ENCODE measurements around the gene DNAAF1. TPM values are rescaled to one million over a fixed set of nuclear protein-coding genes. Genes with fewer than 3 reads are reported as not detected.
"Not testable (repeated sequence)": the region's sequence is repeated elsewhere in the genome, so short reads cannot be mapped to it uniquely, and the experiment has no call there.

DNAAF1 gene
- total RNA-seq, 1 experiment from 2014 or later: not detected

DNA sequence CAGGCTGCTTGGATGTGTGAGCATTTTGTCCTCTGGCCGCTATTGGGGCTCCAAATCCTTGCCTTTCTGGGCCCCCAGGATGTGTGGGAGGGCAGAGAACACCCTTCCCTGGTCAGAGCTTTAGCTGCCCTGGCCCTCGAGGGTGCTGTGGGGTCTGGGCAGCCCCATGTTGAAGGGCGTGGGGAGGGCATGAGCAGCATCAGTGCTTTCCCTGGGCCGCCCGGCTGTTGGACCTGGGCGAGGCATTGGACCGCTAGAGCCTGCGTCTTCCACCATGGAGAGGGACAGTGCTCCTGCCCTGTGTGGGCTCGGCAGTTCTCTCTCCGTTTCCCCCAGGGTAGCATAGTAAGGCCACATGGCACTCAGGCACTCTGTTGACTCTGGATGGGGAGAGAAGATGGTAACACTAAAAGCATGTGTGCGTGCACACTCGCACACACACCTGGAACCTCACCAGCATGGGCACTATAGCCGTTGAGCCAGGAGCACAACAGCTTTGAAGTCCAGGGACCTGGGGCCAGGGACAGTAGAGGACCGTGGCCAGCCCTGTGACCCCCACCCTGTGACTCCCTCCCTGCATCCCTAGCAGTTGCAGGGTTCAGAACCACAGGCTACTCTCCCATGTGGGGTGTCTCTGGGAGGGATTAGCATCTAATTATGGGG lies 52.5 kb downstream of the DNAAF1 start:
- Mint-ChIP-seq H3K27ac (ENCODE audit: low read depth, unreplicated experiment) (no peak overlapping the region), H3K36me3 (ENCODE audit: insufficient read depth, unreplicated experiment) (no peaks in the 10 kb centered on the region), H3K9me3 (ENCODE audit: unreplicated experiment) (no peaks in the 10 kb centered on the region), H3K4me3 (ENCODE audit: unreplicated experiment) (no peak overlapping the region), H3K27me3 (ENCODE audit: insufficient read depth, unreplicated experiment) (no peaks in the 10 kb centered on the region), H3K4me1 (ENCODE audit: insufficient read depth, unreplicated experiment) (peaks cover 19% of the 10 kb centered on the region)
- no TSS peak for BruUV-seq (replicated peaks)
- CTCF ChIA-PET: interaction anchor here (2.2 kb wide), 1 partner anchor 11 kb away, joined by 7 read pairs; the partner anchor contains the start of gene TAF1C
- POLR2A ChIA-PET: interaction anchor here (0.6 kb wide), 1 partner anchor 23 kb away, joined by 3 read pairs; no protein-coding TSS in a partner anchor
- intact Hi-C loops (cut with micrococcal nuclease): no loop called here
- DNase-seq (ENCODE audit: unreplicated experiment): no peak
- TF ChIP-seq, protein P1, sequence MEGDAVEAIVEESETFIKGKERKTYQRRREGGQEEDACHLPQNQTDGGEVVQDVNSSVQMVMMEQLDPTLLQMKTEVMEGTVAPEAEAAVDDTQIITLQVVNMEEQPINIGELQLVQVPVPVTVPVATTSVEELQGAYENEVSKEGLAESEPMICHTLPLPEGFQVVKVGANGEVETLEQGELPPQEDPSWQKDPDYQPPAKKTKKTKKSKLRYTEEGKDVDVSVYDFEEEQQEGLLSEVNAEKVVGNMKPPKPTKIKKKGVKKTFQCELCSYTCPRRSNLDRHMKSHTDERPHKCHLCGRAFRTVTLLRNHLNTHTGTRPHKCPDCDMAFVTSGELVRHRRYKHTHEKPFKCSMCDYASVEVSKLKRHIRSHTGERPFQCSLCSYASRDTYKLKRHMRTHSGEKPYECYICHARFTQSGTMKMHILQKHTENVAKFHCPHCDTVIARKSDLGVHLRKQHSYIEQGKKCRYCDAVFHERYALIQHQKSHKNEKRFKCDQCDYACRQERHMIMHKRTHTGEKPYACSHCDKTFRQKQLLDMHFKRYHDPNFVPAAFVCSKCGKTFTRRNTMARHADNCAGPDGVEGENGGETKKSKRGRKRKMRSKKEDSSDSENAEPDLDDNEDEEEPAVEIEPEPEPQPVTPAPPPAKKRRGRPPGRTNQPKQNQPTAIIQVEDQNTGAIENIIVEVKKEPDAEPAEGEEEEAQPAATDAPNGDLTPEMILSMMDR (IDR thresholded peaks at IDR 0.05; ENCODE audit: unreplicated experiment): no peak

DNA sequence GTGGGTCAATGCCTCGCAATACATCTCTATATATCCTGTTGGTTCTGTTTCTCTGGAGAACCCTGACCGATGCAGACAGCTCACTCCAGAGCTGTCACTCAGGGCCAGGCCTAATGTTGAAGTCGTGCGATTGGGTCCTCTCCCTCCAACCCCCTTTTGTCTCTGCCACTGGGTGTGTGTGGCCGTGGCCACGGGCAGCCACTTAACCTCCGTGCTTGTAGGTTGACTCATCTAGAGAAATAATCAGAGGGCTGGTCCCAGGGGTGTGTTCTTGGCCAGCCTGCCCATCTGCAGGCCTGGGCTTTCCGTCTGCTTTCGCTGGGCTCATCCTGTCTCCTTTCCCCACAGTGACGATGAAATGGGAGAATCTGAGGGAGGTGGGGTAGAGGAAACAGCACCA lies 53.3 kb downstream of the DNAAF1 start:
- Mint-ChIP-seq H3K4me1 (ENCODE audit: insufficient read depth, unreplicated experiment) (peaks cover 19% of the 10 kb centered on the region), H3K9me3 (ENCODE audit: unreplicated experiment) (no peaks in the 10 kb centered on the region), H3K36me3 (ENCODE audit: insufficient read depth, unreplicated experiment) (no peaks in the 10 kb centered on the region), H3K27ac (ENCODE audit: low read depth, unreplicated experiment) (peak overlapping the region; percentile 4), H3K27me3 (ENCODE audit: insufficient read depth, unreplicated experiment) (no peaks in the 10 kb centered on the region), H3K4me3 (ENCODE audit: unreplicated experiment) (no peak overlapping the region)
- intact Hi-C loops (cut with micrococcal nuclease): no loop called here
- CTCF ChIA-PET: interaction anchor here (0.6 kb wide), 1 partner anchor 179 kb away, joined by 3 read pairs; no protein-coding TSS in a partner anchor
- TF ChIP-seq, protein P1 (IDR thresholded peaks at IDR 0.05; ENCODE audit: unreplicated experiment): no peak
- POLR2A ChIA-PET: interaction anchor here (0.5 to 1.3 kb wide), 2 partner anchors 27 to 81 kb away, joined by 3 read pairs; partner anchors contain the start of gene MBTPS1
- no TSS peak for BruUV-seq (replicated peaks)
- peak; percentile 67 for DNase-seq (ENCODE audit: unreplicated experiment)

DNA sequence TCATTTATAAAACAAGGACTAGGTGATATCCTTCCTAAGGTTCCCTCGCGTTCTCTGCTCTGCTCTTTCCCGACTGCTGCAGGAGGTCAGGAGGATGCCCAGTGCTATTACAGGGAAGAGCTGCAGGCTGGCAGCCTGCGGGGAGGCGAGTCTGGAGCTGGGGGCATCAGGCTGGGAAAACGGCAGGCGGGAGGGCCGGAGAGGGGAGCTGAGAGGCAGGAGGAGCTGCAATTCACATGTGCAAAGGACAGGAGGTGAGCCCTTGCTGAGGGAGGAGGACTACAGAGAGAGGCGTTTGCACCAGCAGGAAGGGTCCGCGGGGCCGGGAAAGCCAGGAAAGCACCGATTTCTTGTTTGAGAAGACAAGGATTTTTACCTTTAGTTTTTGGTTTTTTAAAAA lies 54.0 kb downstream of the DNAAF1 start:
- POLR2A ChIA-PET: interaction anchor here (0.7 to 1.3 kb wide), 2 partner anchors 22 to 82 kb away, joined by 3 read pairs; partner anchors contain the start of gene MBTPS1
- no TSS peak for BruUV-seq (replicated peaks)
- H3K36me3 Mint-ChIP-seq (ENCODE audit: insufficient read depth, unreplicated experiment): no peaks in the 10 kb centered on the region

DNA sequence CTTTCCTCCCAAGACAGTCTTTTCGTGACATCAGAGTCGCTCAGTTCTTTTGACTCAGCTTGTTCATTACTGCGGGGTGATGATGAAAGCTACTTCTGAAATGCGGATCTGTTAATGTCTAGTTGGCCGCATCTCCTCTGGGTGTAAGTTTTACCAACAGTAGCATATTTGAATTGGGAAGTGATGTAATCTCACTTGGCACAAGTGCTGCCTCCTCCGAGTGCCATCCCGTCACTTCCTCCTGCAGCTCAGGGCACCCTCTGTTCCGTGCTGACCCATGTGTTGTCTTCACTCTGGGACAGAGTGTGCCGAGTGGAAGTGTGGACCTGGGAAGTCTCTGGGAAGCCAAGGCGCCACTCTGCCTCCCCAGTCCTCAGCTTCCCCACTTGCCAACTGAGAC lies 54.8 kb downstream of the DNAAF1 start:
- ChIA-PET POLR2A (no interaction called here), CTCF (interaction anchor here (1.0 to 1.2 kb wide), 3 partner anchors 13 to 116 kb away, joined by 3 to 4 read pairs (median 4); partner anchors contain the start of gene TAF1C)
- H3K27ac Mint-ChIP-seq (ENCODE audit: low read depth, unreplicated experiment): no peak overlapping the region
- TF ChIP-seq, protein P1 (IDR thresholded peaks at IDR 0.05; ENCODE audit: unreplicated experiment): no peak
- peaks cover 19% of the 10 kb centered on the region for H3K4me1 Mint-ChIP-seq (ENCODE audit: insufficient read depth, unreplicated experiment)
- H3K36me3 Mint-ChIP-seq (ENCODE audit: insufficient read depth, unreplicated experiment): no peaks in the 10 kb centered on the region
- peak; percentile 74 for DNase-seq (ENCODE audit: unreplicated experiment)
- H3K9me3 Mint-ChIP-seq (ENCODE audit: unreplicated experiment): no peaks in the 10 kb centered on the region
- BruUV-seq (replicated peaks): no TSS peak
- H3K27me3 Mint-ChIP-seq (ENCODE audit: insufficient read depth, unreplicated experiment): no peaks in the 10 kb centered on the region
- no peak overlapping the region for H3K4me3 Mint-ChIP-seq (ENCODE audit: unreplicated experiment)
- intact Hi-C loops (cut with micrococcal nuclease): no loop called here

More for the DNA sequence above, 54.0 kb downstream of the DNAAF1 start:
- H3K4me3 Mint-ChIP-seq (ENCODE audit: unreplicated experiment): no peak overlapping the region
- H3K27me3 Mint-ChIP-seq (ENCODE audit: insufficient read depth, unreplicated experiment): no peaks in the 10 kb centered on the region
- no peak for DNase-seq (ENCODE audit: unreplicated experiment)
- H3K27ac Mint-ChIP-seq (ENCODE audit: low read depth, unreplicated experiment): no peak overlapping the region
- intact Hi-C loops (cut with micrococcal nuclease): no loop called here
- TF ChIP-seq, protein P1 (IDR thresholded peaks at IDR 0.05; ENCODE audit: unreplicated experiment): no peak
- peaks cover 19% of the 10 kb centered on the region for H3K4me1 Mint-ChIP-seq (ENCODE audit: insufficient read depth, unreplicated experiment)
- CTCF ChIA-PET: interaction anchor here (0.6 to 1.2 kb wide), 3 partner anchors 12 to 178 kb away, joined by 3 to 4 read pairs (median 4); partner anchors contain the start of gene TAF1C
- H3K9me3 Mint-ChIP-seq (ENCODE audit: unreplicated experiment): no peaks in the 10 kb centered on the region

DNA sequence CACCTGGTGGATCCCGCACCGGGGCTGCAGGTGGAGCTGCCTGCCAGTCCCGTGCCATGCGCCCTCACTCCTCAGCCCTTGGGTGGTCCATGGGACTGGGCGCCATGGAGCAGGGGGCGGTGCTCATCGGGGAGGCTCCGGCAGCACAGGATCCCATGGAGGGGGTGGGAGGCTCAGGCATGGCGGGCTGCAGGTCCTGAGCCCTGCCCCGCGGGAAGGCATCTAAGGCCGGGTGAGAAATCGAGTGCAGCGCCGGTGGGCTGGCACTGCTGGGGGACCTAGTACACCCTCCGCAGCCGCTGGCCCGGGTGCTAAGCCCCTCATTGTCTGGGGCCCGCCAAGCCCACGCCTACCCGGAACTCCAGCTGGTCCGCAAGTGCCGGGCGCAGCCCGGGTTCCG lies 59.4 kb downstream of the DNAAF1 start:
- POLR2A ChIA-PET; H3K4me1 Mint-ChIP-seq (ENCODE audit: insufficient read depth, unreplicated experiment); intact Hi-C loops (cut with micrococcal nuclease); H3K4me3 Mint-ChIP-seq (ENCODE audit: unreplicated experiment); H3K36me3 Mint-ChIP-seq (ENCODE audit: insufficient read depth, unreplicated experiment); BruUV-seq (replicated peaks); H3K9me3 Mint-ChIP-seq (ENCODE audit: unreplicated experiment); H3K27me3 Mint-ChIP-seq (ENCODE audit: insufficient read depth, unreplicated experiment); DNase-seq (ENCODE audit: unreplicated experiment); H3K27ac Mint-ChIP-seq (ENCODE audit: low read depth, unreplicated experiment): not testable (repeated sequence)
- CTCF ChIA-PET: interaction anchor here (1.3 kb wide), 1 partner anchor 18 kb away, joined by 4 read pairs; the partner anchor contains the start of gene TAF1C

DNA sequence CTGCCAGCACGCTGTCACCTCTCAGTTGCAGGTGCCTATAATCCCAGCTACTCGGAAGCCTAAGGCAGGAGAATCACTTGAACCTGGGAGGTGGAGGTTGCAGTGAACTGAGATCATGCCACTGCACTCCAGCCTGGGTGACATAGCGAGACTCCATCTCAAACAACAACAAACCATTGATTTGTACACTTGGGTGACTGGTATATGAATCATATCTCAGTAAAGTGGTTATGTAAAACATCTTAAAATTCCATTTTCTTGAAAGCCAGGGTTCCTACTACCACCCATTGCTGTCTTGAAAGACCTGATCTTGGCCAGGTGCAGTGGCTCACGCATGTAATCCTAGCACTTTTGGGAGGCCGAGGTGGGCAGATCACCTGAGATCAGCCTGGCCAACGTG lies 60.0 kb downstream of the DNAAF1 start:
- H3K27ac Mint-ChIP-seq (ENCODE audit: low read depth, unreplicated experiment); H3K36me3 Mint-ChIP-seq (ENCODE audit: insufficient read depth, unreplicated experiment); intact Hi-C loops (cut with micrococcal nuclease); CTCF ChIA-PET; H3K4me3 Mint-ChIP-seq (ENCODE audit: unreplicated experiment); DNase-seq (ENCODE audit: unreplicated experiment); BruUV-seq (replicated peaks); H3K27me3 Mint-ChIP-seq (ENCODE audit: insufficient read depth, unreplicated experiment); H3K9me3 Mint-ChIP-seq (ENCODE audit: unreplicated experiment); H3K4me1 Mint-ChIP-seq (ENCODE audit: insufficient read depth, unreplicated experiment); POLR2A ChIA-PET: not testable (repeated sequence)

All from MCF 10A (cell line).